Uterus (tissue), 4 donors: ENCODE results near the gene HS3ST4. TPM values are rescaled to one million over a fixed set of nuclear protein-coding genes. Genes with fewer than 3 reads are reported as not detected.

Experiments
- DNase-seq, 2 donors: peaks; one replicate each; pipeline ENCODE4 v3.0.0-alpha.2; 2019 to 2020
- H3K27ac ChIP-seq, 2 donors: fragments of 200-600 bp; sonication (generic); 1 replicate in 1 of 2; 2 replicates in 1 of 2; pipeline ENCODE4 v1.5.1; 2016 to 2018
- H3K27me3 ChIP-seq, 2 donors: fragments of 200-600 bp; sonication (generic); one replicate each; pipeline ENCODE4 v1.5.1; 2018 to 2019; ENCODE audit warnings: control low read depth in 1 of 2
- H3K36me3 ChIP-seq, 2 donors: fragments of 200-600 bp; sonication (generic); one replicate each; pipeline ENCODE4 v1.5.1; 2019; ENCODE audit warnings: control low read depth in 1 of 2
- H3K4me1 ChIP-seq, 2 donors: fragments of 200-600 bp; sonication (generic); one replicate each; pipeline ENCODE4 v1.5.1; 2018 to 2019; ENCODE audit warnings: control low read depth in 1 of 2
- H3K4me3 ChIP-seq, 2 donors: fragments of 200-600 bp; sonication (generic); 1 replicate in 1 of 2; 2 replicates in 1 of 2; pipeline ENCODE4 v1.5.1; 2018 to 2019; ENCODE audit warnings: mild to moderate bottlenecking in 1 of 2
- H3K9me3 ChIP-seq, 2 donors: fragments of 200-600 bp; sonication (generic); one replicate each; pipeline ENCODE4 v1.5.1; 2019; ENCODE audit warnings: control low read depth in 1 of 2
- CTCF ChIP-seq, 4 experiments: fragments of 200-600 bp in 2 of 4; fragments of 450-650 bp in 2 of 4; sonication (generic) in 2 of 4; IDR thresholded peaks; one replicate each; pipeline ENCODE4 v1.5.1; 2016 to 2019; ENCODE audit warnings: antibody characterized with exemption in 4 of 4, mild to moderate bottlenecking in 2 of 4, moderate library complexity in 1 of 4
- POLR2A ChIP-seq, 2 donors: fragments of 450-650 bp; IDR thresholded peaks; one replicate each; pipeline ENCODE4 v1.6.1; 2016; ENCODE audit warnings: antibody characterized with exemption in 2 of 2, mild to moderate bottlenecking in 1 of 2, moderate library complexity in 1 of 2
- intact Hi-C: fragments of 100-400 bp; cut with DNase I; formaldehyde crosslinking; loops from one replicate; pipeline ENCODE4 v1.15.1; 2023; ENCODE audit warnings: low total_unique reads
- total RNA-seq, 4 donors: library from RNA; depleted of rRNA in 3 of 4; stranded (reverse); fragments of >200 nt in 3 of 4; gene quantifications; one replicate each; pipeline versions ENCODE4 v1.1.0 to v1.2.4, GENCODE V29; 2014 to 2023
- donor health status: DM: yes; HTN: yes; CAD: no.

The HS3ST4 gene
- total RNA-seq, 4 donors from 2014 or later = 0.14 TPM; not detected in 3

GRCh38 chr16:25713785-25714570 is 22.2 kb downstream of the HS3ST4 start:
- no peaks in the 10 kb centered on the region for H3K36me3 ChIP-seq
- H3K4me1 ChIP-seq = no peaks in the 10 kb centered on the region
- intact Hi-C loops = no loop called here
- DNase-seq = no peak
- no peak overlapping the region for H3K27ac ChIP-seq
- no peak for TF ChIP-seq POLR2A (IDR thresholded peaks at IDR 0.05)
- TF ChIP-seq CTCF (IDR thresholded peaks at IDR 0.05) = no peak
- H3K9me3 ChIP-seq = no peaks in the 10 kb centered on the region
- H3K27me3 ChIP-seq = no peaks in the 10 kb centered on the region
- H3K4me3 ChIP-seq = no peak overlapping the region

GRCh38 chr16:25716186-25716585 is 24.4 kb downstream of the HS3ST4 start:
- TF ChIP-seq CTCF (IDR thresholded peaks at IDR 0.05) (no peak), POLR2A (IDR thresholded peaks at IDR 0.05) (no peak)
- Histone ChIP-seq H3K36me3 (no peaks in the 10 kb centered on the region), H3K9me3 (no peaks in the 10 kb centered on the region), H3K27ac (no peak overlapping the region), H3K27me3 (no peaks in the 10 kb centered on the region), H3K4me1 (no peaks in the 10 kb centered on the region), H3K4me3 (no peak overlapping the region)
- DNase-seq = no peak
- intact Hi-C loops = no loop called here

GRCh38 chr16:25721439-25721838 is 29.7 kb downstream of the HS3ST4 start:
- H3K36me3 ChIP-seq = no peaks in the 10 kb centered on the region
- DNase-seq = no peak
- intact Hi-C loops = no loop called here
- no peak overlapping the region for H3K4me3 ChIP-seq
- no peak for TF ChIP-seq CTCF (IDR thresholded peaks at IDR 0.05)
- no peak for TF ChIP-seq POLR2A (IDR thresholded peaks at IDR 0.05)
- H3K27me3 ChIP-seq = no peaks in the 10 kb centered on the region
- H3K27ac ChIP-seq = no peak overlapping the region
- H3K4me1 ChIP-seq = no peaks in the 10 kb centered on the region
- H3K9me3 ChIP-seq = no peaks in the 10 kb centered on the region

- no peak for TF ChIP-seq POLR2A (IDR thresholded peaks at IDR 0.05)
- DNase-seq = no peak
- no peaks in the 10 kb centered on the region for H3K9me3 ChIP-seq
- H3K27ac ChIP-seq = no peak overlapping the region
- intact Hi-C loops = no loop called here
- no peaks in the 10 kb centered on the region for H3K27me3 ChIP-seq
- H3K4me3 ChIP-seq = no peak overlapping the region
- H3K36me3 ChIP-seq = no peaks in the 10 kb centered on the region
- no peaks in the 10 kb centered on the region for H3K4me1 ChIP-seq
These were observed 34.8 kb downstream of the HS3ST4 start for GRCh38 chr16:25726430-25727098.

DNA sequence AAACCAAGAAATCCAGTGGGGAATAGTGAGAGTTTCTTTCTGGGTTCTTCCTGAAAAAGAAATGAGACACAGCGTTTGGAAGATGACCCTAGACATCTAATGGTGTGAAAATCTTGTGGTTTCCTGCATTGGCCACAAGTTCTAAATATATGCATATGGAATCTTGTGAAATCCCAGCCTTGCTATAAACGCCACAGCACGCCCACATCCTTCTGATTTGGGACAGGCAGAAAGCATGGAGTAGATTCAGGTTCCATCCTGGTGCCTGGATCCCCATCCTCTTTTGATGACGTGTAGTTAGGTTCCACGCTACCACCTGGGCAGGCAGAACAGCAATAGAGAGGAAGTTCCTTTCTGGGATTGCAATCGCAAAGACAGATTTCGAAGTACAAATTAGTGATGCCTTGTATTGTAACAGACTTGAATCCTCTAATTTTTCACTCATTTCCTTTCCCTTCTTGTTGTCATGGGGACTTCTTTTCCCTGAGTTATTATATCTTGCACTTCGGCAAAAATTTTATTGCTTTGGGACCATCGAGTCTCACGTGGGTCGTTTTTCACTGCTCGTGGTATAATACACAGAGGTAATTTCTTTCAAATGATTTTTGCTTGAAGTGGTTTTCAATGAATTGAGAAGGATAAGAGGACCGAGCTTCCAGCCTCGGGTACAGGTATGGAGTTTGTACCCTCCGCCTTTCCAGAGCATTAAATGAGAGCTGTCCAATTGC is 37.6 kb downstream of the HS3ST4 start:
- H3K36me3 ChIP-seq = no peaks in the 10 kb centered on the region
- H3K9me3 ChIP-seq = no peaks in the 10 kb centered on the region
- DNase-seq = no peak
- H3K4me3 ChIP-seq = no peak overlapping the region
- H3K27ac ChIP-seq = no peak overlapping the region
- no peaks in the 10 kb centered on the region for H3K27me3 ChIP-seq
- intact Hi-C loops = no loop called here
- TF ChIP-seq CTCF (IDR thresholded peaks at IDR 0.05) (no peak), POLR2A (IDR thresholded peaks at IDR 0.05) (no peak)
- H3K4me1 ChIP-seq = no peaks in the 10 kb centered on the region
